Chondrocyte (in vitro differentiated cells): Measurements from ENCODE around the gene MYBPH. TPM values are rescaled to one million over a fixed set of nuclear protein-coding genes. Genes with fewer than 3 reads are reported as not detected.

Source experiments
- DNase-seq: peaks from one replicate; pipeline ENCODE4 v3.0.0; 2021; ENCODE audit warnings: mixed read lengths, low spot score
- H3K27ac Mint-ChIP-seq: one replicate; pipeline ENCODE4 v1.8.0; 2021; ENCODE audit warnings: mild to moderate bottlenecking, moderate library complexity, mixed read lengths; ENCODE audit not compliant: unreplicated experiment
- H3K27me3 Mint-ChIP-seq: 2 replicates; pipeline ENCODE4 v1.8.0; 2021; ENCODE audit warnings: low read depth, mixed read lengths
- H3K36me3 Mint-ChIP-seq: 2 replicates; pipeline ENCODE4 v1.8.0; 2021; ENCODE audit warnings: low read depth, mixed read lengths
- H3K4me1 Mint-ChIP-seq: 2 replicates; pipeline ENCODE4 v1.8.0; 2021; ENCODE audit warnings: low read depth, mild to moderate bottlenecking, mixed read lengths
- H3K4me3 Mint-ChIP-seq: one replicate; pipeline ENCODE4 v1.8.0; 2021; ENCODE audit warnings: mild to moderate bottlenecking, moderate library complexity, mixed read lengths; ENCODE audit not compliant: unreplicated experiment
- H3K9me3 Mint-ChIP-seq: 2 replicates; pipeline ENCODE4 v1.8.0; 2021; ENCODE audit warnings: low read depth, mixed read lengths
- total RNA-seq: library from RNA; stranded (reverse); gene quantifications from 3 replicates; pipeline ENCODE4 v1.2.1, GENCODE V29; 2021
- TF ChIP-seq, protein P1 (sequence below): fragments of 200-600 bp; sonication (generic); IDR thresholded peaks from 2 replicates; pipeline ENCODE4 v1.5.0; 2021; ENCODE audit warnings: antibody characterized with exemption, mild to moderate bottlenecking, moderate library complexity

The MYBPH gene
- total RNA-seq, 1 donor from 2014 or later: not detected

DNA sequence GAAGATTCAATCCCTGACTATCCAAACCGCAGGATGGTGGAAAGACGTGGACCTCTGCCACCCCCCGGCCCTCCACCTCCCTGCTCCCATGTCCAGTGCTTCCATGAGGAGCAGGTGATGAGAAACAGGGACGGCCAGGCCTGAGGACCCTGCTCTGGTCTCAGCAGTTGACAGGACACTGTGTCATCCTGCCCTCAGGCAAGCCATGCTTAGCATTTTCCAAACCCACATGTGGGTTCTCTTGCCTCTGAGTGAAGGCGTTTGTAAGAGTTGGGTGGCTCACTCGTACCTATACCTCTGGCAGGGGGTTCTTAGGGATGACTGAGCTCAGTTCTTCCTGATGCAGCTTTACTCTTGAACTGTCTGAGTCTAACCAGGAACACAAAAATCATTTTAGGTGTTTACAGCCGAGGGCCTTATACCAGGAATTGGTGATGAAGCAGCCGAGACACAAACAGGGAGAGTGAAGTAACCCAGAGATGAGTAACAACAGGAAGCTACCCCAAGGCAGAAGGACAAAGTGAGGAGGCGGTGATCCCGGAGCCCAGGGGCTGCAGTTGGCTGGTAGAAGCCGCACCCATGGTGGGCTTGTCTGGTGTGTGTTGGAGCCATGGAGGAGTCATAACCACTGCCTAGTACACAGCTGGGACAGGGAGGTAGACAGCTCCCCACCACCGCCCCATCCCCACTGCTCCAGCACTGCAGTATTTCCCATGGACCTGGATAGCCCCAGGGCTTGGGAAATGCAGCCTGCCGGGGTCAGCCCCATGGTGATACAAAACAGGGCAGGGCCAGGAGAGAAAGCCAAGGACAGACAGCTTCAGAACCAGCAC, 21.4 kb downstream of the MYBPH start:
- peaks cover 7% of the 10 kb centered on the region for H3K36me3 Mint-ChIP-seq
- no peak overlapping the region for H3K4me3 Mint-ChIP-seq
- H3K27me3 Mint-ChIP-seq: peaks cover 5% of the 10 kb centered on the region
- no peak overlapping the region for H3K27ac Mint-ChIP-seq
- peaks cover 12% of the 10 kb centered on the region for H3K9me3 Mint-ChIP-seq
- TF ChIP-seq, protein P1, sequence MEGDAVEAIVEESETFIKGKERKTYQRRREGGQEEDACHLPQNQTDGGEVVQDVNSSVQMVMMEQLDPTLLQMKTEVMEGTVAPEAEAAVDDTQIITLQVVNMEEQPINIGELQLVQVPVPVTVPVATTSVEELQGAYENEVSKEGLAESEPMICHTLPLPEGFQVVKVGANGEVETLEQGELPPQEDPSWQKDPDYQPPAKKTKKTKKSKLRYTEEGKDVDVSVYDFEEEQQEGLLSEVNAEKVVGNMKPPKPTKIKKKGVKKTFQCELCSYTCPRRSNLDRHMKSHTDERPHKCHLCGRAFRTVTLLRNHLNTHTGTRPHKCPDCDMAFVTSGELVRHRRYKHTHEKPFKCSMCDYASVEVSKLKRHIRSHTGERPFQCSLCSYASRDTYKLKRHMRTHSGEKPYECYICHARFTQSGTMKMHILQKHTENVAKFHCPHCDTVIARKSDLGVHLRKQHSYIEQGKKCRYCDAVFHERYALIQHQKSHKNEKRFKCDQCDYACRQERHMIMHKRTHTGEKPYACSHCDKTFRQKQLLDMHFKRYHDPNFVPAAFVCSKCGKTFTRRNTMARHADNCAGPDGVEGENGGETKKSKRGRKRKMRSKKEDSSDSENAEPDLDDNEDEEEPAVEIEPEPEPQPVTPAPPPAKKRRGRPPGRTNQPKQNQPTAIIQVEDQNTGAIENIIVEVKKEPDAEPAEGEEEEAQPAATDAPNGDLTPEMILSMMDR: no peak
- H3K4me1 Mint-ChIP-seq: peaks cover 24% of the 10 kb centered on the region
- no peak for DNase-seq

DNA sequence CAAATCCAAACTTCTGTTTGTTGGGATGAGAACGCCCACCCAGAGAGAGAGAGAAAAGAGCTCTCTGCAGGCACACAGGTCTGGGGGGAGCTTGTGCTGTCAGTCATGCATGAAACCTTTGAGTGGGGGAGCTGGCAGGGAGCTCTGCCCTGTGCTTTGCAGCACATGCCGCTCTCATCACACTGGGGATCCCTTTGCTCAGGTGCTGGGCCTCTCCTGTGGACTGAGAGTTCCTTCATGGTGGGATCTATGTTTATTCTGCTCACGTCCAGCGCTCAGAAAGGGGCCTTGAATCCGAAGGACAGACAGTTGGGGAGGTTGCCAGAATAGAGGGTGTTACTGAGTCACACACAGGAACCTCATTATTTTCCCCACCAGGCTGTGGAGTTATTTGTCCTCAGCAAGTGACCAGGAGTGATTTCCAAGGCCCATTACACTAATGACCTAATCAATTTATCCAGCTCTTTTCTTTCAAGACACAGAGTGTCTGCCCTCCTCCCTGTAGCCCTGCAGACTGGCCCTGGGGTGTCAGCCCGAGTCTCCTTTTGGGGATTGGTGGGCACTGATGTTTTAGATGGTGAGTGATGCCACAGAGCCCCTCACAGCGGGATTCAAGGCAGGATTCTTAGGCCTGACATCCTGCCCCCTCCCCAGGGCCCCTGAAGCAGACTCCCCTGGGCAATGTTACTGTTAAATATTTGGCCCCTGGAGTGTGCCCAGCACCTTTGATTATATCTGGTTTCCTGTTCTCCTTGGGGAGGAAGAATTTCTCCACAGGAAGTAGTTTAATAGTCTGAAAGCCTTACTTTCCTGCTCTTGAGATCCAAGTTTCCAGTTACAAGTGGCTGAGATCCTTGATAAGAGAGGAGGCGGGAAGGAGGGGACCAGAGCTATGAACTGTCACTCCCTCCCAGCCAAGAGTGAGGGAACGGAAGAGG, 22.3 kb downstream of the MYBPH start:
- peaks cover 5% of the 10 kb centered on the region for H3K36me3 Mint-ChIP-seq

DNA sequence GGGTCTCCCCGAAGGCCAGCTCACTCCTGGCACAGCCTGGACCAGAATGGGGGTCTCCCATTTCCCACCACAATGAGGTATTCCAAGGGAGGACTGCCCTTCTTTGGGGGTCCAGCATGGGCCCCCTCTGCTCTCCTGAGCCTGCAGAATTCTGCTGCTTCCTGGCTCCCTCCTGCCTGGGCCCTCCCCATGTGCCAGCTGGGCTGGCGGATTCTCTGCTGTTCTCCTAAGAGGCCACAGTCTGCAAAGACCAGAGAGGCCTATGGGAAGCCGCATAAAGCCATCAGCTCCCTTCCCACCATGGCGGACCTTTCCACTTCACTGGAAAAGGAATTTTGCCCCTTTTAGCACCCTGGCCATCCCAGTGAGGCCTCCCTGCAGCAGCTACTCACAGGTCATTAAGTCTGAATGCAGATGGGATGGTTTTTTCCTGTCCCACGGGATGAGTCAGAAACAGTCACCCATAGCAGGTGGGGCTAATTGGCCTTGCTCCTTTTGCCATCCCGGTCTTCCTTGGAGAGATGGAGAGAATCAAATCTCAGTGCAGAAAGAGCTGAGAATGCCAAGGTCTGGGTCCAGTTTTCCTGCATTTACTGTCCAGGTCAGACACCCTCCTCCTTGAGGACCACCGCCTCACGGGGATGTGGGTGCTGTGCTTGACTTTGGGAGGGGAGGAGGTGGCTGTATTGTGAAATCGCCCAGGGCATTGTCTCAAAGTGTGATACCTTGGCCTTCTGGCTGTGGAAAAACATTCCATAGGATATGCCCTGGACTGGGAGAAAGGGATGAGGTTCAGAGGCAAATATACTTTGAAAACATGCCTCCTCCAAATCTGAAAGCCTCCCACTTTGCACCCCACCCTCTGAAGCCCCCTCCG, 23.2 kb downstream of the MYBPH start:
- no peak overlapping the region for H3K4me3 Mint-ChIP-seq
- no peak for DNase-seq
- H3K36me3 Mint-ChIP-seq: no peaks in the 10 kb centered on the region
- no peak overlapping the region for H3K27ac Mint-ChIP-seq
- TF ChIP-seq, protein P1: no peak
- peaks cover 24% of the 10 kb centered on the region for H3K4me1 Mint-ChIP-seq
- no peaks in the 10 kb centered on the region for H3K9me3 Mint-ChIP-seq
- peaks cover 2% of the 10 kb centered on the region for H3K27me3 Mint-ChIP-seq

More for the DNA sequence above, 22.3 kb downstream of the MYBPH start:
- H3K9me3 Mint-ChIP-seq: peaks cover 6% of the 10 kb centered on the region
- DNase-seq: no peak
- peaks cover 5% of the 10 kb centered on the region for H3K27me3 Mint-ChIP-seq
- peaks cover 24% of the 10 kb centered on the region for H3K4me1 Mint-ChIP-seq
- no peak overlapping the region for H3K4me3 Mint-ChIP-seq
- H3K27ac Mint-ChIP-seq: no peak overlapping the region
- TF ChIP-seq, protein P1: no peak

DNA sequence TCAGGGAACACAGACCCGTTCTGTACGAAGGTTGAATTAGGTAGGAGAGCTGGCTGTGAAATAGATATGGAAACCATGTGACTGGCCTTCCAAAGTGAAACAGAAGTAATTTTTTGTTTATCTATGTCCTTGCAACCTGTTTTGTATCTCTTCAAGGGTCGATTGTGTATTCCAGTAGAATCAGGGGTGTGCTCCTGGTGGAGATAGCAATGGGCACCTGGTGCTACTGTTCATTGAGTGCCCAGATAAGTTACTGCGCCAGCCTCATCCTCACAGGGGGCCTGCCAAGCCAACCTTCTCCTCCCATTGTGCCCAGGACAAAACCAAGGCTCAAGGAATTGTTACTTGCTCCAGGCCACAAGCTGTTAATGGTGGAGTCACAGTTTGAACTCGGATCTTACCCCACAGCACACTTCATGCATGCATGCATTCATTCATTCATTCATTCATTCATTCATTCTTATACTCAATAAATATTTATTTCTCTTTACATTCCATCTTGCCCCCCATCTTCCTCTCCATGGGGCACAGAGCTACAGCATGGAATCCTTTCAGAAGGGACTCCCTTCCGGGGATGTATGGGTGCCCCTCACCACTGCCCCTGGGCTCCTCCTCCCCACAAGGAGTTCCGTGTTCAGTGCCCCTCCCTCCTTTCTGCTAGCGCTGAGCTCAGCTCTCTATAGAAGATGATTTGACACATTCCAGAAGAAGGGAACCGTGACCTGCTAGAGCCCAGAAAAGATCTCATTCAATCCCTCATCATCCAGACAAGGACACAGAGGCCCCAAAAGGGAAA, 24.1 kb downstream of the MYBPH start:
- H3K27me3 Mint-ChIP-seq: peaks cover 2% of the 10 kb centered on the region
- TF ChIP-seq, protein P1: no peak
- no peaks in the 10 kb centered on the region for H3K9me3 Mint-ChIP-seq
- H3K4me3 Mint-ChIP-seq: no peak overlapping the region
- H3K27ac Mint-ChIP-seq: no peak overlapping the region
- no peak for DNase-seq
- H3K36me3 Mint-ChIP-seq: no peaks in the 10 kb centered on the region
- H3K4me1 Mint-ChIP-seq: peaks cover 24% of the 10 kb centered on the region
